ENCODE measurements around the gene IFI27L1. TPM values are rescaled to one million over a fixed set of nuclear protein-coding genes. Genes with fewer than 3 reads are reported as not detected.

The IFI27L1 gene
- total RNA-seq, 4 donors from 2014 or later: 7.1 to 10.3 (median 8.3) TPM

DNA sequence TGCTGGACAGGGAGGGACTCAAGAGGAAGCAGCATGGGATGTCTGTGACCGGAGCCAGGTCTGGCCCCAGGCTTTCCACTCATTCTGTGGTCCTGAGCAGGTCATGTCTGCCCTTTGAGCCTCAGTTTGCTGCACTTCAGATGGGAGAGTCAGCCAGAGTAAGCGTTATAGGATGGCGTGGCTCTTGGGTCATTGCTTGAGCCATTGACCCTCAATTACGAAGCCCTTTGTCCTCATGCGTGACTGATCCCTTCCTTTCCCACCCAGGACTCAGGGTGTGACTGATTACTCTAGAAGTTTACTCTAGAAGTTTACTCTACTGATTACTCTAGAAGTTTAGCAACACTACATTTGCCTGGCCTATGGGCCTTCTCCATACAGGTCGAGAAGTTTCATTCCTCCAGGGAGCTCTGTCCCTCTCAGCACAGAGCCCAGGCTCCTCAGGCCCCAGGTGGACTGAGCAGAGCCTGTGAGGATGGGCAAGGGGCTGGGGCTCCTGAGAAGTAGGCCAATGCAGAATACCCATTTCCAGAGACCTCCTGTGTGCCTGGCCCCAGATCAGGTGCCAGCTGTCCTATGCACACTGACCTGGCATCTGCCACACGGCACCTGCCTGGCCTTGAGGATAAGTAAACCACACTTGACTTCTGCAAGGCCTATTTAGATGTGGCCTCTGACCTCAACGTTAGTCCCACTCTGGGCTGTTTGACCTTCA lies 21.8 kb downstream of the IFI27L1 start:
- Histone ChIP-seq H3K4me3 (no peak overlapping the region), H3K36me3 (no peaks in the 10 kb centered on the region), H3K27ac (no peak overlapping the region), H3K9me3 (no peaks in the 10 kb centered on the region), H3K4me1 (no peaks in the 10 kb centered on the region), H3K27me3 (no peaks in the 10 kb centered on the region)
- in situ Hi-C loops (cut with MboI; ENCODE audit: low sequenced_read_pairs in 4 of 4) (no loop called here), intact Hi-C loops (cut with DNase I; ENCODE audit: low total_unique reads) (no loop called here)
- no peak for TF ChIP-seq POLR2A (IDR thresholded peaks at IDR 0.05)
- TF ChIP-seq, protein P1, sequence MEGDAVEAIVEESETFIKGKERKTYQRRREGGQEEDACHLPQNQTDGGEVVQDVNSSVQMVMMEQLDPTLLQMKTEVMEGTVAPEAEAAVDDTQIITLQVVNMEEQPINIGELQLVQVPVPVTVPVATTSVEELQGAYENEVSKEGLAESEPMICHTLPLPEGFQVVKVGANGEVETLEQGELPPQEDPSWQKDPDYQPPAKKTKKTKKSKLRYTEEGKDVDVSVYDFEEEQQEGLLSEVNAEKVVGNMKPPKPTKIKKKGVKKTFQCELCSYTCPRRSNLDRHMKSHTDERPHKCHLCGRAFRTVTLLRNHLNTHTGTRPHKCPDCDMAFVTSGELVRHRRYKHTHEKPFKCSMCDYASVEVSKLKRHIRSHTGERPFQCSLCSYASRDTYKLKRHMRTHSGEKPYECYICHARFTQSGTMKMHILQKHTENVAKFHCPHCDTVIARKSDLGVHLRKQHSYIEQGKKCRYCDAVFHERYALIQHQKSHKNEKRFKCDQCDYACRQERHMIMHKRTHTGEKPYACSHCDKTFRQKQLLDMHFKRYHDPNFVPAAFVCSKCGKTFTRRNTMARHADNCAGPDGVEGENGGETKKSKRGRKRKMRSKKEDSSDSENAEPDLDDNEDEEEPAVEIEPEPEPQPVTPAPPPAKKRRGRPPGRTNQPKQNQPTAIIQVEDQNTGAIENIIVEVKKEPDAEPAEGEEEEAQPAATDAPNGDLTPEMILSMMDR (IDR thresholded peaks at IDR 0.05 in 4 of 5, conservative IDR thresholded peaks at IDR 0.05 in 1 of 5): no peak
- DNase-seq (no peak), ATAC-seq (no peak)

DNA sequence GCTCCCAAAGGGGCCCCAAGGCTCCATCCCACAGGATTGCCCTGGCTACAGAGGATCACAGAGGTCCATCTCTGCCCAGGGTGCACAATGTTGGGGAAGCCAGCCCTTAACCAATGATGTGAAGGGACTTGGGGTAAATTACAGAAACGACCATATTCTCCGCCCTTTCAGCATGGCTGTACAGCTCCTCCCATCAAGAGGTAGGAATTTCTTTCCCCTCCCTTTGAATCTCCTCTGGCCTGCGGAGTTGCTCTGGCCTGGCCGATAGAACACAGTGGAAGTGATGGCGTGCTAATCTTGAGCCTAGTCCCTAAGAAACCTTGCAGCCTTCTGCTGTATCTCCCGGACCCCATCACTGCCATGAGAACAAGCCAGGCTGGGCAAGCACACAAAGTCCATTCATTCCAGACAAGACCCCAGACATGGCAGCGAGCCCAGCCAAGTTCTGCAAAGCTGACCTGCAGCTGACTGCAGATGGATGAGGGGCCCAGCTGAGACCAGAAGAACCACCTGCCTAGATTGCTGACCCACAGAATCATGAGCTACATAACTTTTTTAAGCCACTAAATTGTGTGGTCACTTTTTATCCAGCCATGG lies 22.5 kb downstream of the IFI27L1 start:
- Histone ChIP-seq H3K36me3 (no peaks in the 10 kb centered on the region), H3K9me3 (no peaks in the 10 kb centered on the region), H3K4me1 (no peaks in the 10 kb centered on the region), H3K27me3 (no peaks in the 10 kb centered on the region), H3K4me3 (no peak overlapping the region), H3K27ac (no peak overlapping the region)
- in situ Hi-C loops (cut with MboI; ENCODE audit: low sequenced_read_pairs in 4 of 4): no loop called here
- DNase-seq (no peak), ATAC-seq (no peak)
- TF ChIP-seq POLR2A (IDR thresholded peaks at IDR 0.05): no peak
- TF ChIP-seq, protein P1 (IDR thresholded peaks at IDR 0.05 in 4 of 5, conservative IDR thresholded peaks at IDR 0.05 in 1 of 5): no peak
- intact Hi-C loops (cut with DNase I; ENCODE audit: low total_unique reads): no loop called here

DNA sequence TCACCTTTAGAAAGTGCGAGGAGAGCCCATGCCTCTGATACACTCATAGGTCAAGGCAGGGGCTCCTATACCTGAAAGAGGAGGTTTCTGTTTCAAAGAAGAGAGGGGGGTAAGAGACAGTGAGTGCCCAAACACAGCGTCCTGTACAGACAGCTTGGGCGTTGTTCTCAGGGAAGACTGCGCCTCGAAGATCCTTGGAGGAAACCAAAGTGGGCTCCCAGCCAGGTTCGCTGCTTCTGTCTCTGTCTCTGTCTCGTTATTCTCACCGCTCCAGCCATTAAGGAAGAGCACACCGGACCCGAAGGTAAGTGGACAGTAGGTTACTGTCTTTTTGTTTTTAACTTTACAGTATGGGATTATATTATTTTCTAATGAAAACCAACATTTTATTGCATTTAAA lies 23.6 kb downstream of the IFI27L1 start:
- Histone ChIP-seq H3K9me3 (no peaks in the 10 kb centered on the region), H3K4me3 (no peak overlapping the region), H3K27ac (no peak overlapping the region), H3K36me3 (no peaks in the 10 kb centered on the region), H3K27me3 (no peaks in the 10 kb centered on the region), H3K4me1 (peaks cover 0 to 2% of the 10 kb centered on the region in 2 donors)
- no peak for ATAC-seq
- intact Hi-C loops (cut with DNase I; ENCODE audit: low total_unique reads): no loop called here
- no peak for TF ChIP-seq POLR2A (IDR thresholded peaks at IDR 0.05)
- TF ChIP-seq, protein P1 (IDR thresholded peaks at IDR 0.05 in 4 of 5, conservative IDR thresholded peaks at IDR 0.05 in 1 of 5): no peak
- no peak for DNase-seq
- in situ Hi-C loops (cut with MboI; ENCODE audit: low sequenced_read_pairs in 4 of 4): no loop called here

DNA sequence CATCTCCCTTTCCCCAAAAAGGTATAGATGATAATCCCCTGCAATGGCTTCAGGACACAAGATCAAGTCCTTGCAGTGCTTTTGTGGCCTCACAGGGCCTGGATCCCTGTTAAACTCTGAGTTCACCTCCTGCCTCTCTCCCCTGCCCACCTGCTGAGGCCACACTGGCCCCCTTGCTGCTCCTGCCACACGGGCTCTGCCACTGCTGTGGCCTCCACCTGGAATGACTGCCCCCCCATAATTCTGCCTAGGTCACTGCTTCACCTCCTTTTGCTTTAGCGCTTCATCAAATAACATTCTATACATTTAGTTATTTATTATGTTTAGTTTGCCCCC lies 28.8 kb downstream of the IFI27L1 start:
- in situ Hi-C loops (cut with MboI; ENCODE audit: low sequenced_read_pairs in 4 of 4): no loop called here
- Histone ChIP-seq H3K27ac (peak overlapping the region; percentile 68 to 85 (median 80)), H3K9me3 (no peaks in the 10 kb centered on the region), H3K36me3 (no peaks in the 10 kb centered on the region), H3K4me3 (peak overlapping the region in 2 of 4 donors; percentile 43 to 61), H3K27me3 (no peaks in the 10 kb centered on the region), H3K4me1 (peaks cover 0 to 3% of the 10 kb centered on the region in 2 donors)
- TF ChIP-seq POLR2A (IDR thresholded peaks at IDR 0.05): no peak
- TF ChIP-seq, protein P1 (IDR thresholded peaks at IDR 0.05 in 4 of 5, conservative IDR thresholded peaks at IDR 0.05 in 1 of 5): no peak
- ATAC-seq (no peak), DNase-seq (no peak)
- intact Hi-C loops (cut with DNase I; ENCODE audit: low total_unique reads): no loop called here
